HG03196 (cell line): Measurements from ENCODE around the gene KLHDC7A.

ENCODE experiments used
- ATAC-seq: cut with Tn5 transposase; IDR thresholded peaks from one replicate; pipeline ENCODE4 v1.9.1; 2021; ENCODE audit not compliant: unreplicated experiment

Gene KLHDC7A

DNA sequence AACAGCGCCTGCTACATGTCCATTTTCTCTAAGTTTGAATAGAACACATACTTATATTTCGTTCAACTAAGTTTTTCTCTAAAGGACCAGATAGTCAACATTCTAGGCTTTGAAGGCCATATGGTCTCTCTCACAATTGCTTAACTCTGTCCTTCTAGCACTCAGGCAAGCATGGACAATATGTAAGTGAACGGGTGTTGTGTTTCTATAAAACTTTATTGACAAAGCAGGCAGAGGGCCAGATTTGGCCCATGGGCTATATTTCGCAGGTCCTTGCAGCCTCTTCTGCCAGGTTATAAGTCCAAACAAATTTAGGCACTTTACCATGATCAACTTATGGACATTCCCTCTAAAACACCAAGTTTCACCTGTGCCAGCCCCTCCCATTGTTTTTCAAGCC lies 21.1 kb downstream of the KLHDC7A start:
- no peak for ATAC-seq

DNA sequence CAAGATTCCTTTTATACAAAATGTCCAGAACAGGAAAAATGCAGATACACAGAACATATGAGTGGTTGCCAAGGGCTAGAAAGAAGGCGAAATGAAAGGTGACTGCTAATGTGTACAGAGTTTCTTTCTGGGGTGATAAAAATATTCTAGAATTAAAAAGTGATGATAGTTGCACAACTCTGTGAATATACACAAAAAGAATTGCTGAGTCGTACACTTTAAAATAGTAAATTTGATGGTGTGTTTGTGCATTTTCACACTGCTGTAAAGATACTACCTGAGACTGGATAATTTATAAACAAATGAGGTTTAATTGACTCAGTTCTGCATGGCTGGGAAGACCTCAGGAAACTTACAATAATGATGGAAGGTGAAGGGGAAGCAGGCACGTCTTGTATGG lies 23.9 kb downstream of the KLHDC7A start:
- no peak for ATAC-seq

DNA sequence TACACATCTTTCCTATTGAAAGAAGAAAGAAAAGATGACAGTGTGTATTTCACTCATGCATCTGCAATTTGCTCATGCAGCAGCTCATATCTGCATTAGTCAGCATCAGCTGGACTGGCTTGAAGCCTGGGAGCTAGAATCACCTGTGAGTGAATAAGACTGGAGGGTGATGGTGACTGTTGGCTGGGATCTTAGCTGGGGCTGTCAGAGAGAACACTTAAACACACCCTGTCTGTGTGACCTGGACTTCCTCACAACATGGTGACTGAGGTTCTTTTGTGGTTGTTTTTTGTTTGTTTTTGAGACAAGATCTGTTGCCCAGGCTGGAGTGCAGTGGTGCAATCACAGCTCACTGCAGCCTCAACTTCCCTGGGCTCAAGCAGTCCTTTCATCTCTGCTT lies 24.9 kb downstream of the KLHDC7A start:
- no peak for ATAC-seq

DNA sequence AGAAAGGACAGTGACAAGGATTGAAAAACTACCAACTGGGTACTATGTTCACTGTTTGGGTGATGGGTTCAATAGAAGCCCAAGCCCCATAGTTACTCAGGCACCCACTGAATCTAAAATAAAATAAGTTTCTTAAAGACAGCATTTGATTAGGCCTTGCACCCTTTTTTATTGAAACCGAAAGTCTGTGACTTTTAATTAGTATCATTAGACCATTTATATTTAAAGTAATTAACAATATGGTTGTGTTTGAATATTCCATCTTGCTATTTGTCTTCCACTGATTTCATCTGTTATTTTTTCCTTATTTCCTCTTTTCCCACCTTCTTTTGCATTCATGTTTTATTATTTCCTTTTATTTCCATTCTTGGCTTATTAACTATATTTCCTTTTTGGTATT lies 27.4 kb downstream of the KLHDC7A start:
- ATAC-seq = no peak

DNA sequence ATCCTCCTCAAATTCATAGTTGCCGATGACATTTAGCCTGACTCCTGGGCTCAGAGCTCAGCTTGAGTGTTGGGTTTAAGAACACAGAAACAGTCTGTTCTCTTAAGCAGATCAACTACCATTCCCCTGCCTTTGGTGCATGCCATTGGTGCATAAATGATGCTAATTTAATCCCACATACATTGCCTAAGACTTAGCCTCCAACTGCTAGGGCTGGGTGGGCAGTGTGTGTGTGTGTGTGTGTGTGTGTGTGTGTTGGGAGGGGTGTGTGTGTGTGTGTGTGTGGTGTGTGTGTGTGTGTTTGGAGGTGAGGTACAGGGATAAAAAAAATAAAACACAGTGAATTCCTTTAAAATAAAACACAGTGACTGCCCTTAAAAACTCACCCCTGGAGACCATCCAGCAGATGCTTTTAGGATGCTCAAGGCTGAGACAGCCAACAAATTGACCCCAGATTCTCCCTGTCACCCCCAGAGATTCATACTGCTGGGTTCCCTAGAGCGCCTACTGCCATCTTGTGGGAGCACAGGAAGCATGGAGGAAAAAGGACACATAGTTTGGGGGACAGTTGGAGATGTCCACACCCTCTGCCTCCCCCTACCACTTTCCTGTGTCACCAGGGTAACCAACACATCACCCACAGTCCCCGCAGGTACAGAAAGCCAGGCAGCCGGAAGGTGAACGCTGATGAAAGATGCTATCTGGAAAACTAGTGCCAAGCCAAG lies 30.6 kb downstream of the KLHDC7A start:
- no peak for ATAC-seq

DNA sequence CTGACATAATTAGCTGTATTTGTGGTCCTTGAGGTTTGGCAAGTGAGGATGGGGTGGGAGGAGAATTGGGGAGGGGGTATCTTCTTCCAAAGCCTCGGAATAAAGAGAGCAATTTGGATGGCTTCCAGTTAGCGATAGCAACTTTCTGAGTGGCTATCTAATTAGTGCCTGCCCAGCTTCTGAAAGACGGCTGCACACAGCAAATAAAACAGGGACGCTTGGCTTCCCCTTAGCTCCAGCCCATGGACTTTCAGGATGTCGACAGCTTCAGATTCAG lies 31.1 kb downstream of the KLHDC7A start:
- ATAC-seq = no peak

DNA sequence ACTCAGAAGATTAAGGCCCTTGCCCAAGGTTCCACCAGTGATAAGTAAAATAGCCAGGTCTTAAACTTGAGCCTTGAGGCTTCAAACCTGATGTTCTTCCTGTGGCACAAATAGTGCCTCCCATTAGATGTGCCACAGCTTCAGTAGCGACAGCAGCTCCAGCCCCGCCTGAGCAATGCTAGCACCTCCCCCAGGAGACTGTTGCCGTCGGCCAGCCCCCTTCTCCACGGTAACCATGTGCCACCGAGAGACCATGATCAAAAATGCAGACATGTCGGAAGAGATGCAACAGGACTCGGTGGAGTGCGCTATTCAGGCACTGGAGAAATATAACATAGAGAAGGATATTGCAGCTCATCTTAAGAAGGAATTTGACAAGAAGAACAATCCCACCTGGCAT lies 32.2 kb downstream of the KLHDC7A start:
- no peak for ATAC-seq

DNA sequence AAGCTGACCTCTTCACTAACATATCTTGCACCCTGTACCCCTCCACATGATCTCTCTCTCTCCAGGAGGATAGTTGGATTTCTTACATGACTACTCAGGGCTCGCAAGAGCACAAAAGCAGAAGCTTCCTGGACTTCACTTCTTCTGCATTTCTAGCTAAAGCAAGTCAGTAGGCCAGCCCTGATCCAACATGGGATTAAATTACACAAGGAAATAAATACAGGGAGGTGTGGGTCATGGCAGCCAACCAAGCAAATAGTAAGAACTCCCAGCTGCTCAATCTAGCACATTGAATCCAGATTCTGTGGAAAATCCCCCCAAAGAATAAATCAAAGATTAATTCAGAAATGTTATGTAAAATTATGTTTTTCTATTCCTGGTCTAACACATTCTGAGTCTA lies 33.3 kb downstream of the KLHDC7A start:
- no peak for ATAC-seq

DNA sequence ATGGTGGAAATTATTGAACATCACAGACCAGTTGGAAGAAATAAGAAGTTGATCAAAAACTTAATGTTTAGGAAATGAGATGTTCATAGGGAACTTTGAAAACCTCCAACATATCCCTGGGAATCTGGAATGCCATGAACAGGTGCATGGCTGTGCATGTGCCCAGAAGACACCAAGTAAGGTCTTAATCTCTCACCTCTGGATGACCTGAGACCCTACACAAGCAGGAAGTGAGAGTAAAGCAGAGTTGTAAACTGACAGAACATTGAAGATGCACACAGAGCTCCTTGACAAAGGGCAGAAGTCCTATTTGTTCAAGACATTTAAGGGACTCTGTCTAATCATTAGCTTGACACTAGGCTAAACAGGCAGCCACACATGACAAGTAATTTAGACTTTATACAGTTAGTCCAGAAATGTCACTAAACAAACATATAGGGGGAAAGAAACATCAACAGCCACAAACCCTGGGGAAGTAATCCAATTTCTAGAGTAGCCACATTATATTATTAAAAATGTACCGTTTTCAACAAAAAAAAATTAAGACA lies 34.5 kb downstream of the KLHDC7A start:
- no peak for ATAC-seq

DNA sequence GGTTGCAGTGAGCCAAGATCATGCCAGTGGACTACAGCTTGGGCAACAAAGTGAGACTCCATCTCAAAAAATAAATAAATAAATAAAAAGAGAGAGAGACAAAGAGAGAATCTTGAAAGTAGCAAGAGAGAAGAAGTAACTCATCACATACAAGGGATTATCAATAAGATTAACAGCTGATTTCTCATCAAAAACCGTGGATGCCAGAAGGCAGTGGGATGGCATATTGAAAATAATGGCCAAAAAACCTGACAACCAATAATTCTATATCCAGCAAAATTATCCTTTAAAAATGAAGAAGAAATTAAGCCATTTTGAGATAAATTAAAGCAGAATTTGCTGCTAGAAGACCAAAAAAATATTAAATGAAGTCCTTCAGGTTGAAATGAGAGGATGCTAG lies 35.7 kb downstream of the KLHDC7A start:
- ATAC-seq = no peak

DNA sequence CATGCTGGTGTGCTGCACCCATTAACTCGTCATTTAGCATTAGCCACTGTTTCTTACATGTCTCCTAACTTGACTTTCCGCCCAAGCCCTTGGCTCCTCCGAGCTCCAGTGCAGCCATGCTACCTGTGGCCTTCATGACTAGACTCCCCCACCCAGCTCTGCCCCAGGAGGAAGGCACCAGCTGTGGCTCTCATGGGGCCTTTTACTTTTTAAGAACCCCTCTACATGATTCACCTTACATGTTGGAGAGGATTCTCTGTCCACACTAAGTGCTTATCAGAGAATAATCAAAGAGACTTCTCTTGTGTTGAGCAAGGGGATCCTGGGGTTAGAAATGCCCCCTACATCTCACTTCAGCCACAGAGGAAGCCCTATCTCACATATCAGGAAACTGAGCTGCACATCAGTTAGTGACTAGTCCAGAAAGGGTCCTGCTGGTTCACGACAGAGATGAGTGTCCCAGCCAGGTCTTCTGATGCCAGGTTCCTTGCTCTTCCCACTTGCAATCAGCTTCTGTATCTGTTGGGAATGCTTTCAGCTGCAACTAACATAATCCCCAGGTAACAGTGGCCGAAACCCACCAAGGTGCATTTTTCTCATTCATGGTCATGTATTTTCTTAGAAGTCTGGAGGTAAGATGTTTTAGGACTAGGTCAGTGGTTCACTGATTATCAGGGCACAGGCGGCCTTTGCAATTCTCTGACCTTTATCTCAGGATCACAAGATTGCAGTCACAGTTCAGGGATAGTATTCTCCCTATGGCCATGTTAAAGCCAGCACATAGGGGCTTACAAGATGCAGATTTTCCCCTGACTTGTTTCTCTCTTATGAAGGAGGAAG lies 45.9 kb downstream of the KLHDC7A start:
- no peak for ATAC-seq

DNA sequence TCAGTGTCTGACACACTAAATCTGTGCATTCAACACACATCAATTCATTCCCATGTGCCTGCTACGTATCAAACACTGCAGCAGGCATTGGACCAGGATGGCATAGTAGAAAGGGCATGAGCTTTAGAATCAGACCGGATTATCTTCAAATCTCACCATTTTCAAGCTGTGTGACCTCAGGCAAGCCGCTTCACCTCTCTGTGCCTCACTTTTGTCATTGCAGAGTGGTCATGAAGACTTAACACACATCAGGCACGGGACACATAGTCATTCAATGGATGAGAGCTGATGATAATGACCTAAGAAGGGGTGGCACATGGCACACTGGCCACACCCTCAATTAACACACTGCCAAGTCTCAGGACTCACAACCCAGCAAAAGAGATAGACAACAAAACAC lies 46.8 kb downstream of the KLHDC7A start:
- ATAC-seq = no peak

DNA sequence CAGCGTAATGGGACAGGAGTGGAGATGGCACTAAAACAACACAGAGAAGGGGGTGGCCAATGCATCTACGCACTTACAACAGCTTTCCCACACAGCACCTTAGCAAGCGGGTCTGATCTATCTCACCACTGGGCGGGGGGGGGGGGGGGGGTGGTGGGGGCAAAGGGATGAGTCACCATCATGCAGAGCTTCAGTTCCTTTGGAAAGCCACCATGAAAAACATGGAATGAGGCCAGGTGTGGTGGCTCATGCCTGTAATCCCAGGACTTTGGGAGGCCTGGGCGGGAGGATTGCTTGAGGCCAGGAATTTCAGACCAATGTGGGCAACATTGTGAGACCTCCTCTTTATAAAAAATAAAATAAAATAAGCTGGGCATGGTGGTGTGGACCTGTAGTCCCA lies 47.2 kb downstream of the KLHDC7A start:
- ATAC-seq = no peak

DNA sequence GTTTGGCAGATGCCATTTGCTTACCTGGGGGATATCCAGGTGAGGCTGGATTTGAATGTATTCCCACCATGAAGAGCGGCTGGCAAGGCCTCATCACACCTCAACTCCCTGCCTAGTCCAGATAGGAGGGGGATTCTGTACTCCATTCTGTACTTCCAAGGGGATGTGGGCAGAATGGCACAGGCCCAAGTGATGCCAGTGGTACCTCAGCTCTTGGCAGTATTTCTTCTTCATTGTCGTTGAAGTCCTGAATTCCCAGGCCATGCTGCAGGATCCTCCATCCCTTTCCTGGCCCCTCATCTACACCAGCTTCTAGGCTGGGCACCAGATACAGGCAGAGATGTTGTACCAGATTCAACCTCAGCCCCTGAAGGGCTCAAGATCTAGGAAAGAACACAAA lies 47.9 kb downstream of the KLHDC7A start:
- ATAC-seq = no peak

DNA sequence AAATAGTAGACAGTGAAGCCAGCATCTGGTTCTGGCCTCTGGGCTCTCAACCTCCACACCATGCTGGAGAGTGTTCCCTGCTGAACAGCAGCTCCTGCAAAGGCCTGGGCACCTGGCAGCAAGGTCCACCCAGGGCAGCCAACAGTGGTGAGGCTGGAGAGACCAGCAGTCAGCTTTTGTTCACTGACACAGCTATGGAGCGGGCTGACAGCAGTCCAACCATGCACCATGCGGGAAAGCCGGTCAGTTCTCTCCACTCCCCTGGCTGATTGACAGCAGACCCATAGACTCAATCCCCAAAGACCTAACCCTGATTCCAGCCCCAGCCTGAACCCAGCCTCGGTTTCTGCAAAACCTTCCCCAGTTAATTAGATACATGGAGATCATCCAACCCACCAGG lies 49.0 kb downstream of the KLHDC7A start:
- ATAC-seq = no peak

DNA sequence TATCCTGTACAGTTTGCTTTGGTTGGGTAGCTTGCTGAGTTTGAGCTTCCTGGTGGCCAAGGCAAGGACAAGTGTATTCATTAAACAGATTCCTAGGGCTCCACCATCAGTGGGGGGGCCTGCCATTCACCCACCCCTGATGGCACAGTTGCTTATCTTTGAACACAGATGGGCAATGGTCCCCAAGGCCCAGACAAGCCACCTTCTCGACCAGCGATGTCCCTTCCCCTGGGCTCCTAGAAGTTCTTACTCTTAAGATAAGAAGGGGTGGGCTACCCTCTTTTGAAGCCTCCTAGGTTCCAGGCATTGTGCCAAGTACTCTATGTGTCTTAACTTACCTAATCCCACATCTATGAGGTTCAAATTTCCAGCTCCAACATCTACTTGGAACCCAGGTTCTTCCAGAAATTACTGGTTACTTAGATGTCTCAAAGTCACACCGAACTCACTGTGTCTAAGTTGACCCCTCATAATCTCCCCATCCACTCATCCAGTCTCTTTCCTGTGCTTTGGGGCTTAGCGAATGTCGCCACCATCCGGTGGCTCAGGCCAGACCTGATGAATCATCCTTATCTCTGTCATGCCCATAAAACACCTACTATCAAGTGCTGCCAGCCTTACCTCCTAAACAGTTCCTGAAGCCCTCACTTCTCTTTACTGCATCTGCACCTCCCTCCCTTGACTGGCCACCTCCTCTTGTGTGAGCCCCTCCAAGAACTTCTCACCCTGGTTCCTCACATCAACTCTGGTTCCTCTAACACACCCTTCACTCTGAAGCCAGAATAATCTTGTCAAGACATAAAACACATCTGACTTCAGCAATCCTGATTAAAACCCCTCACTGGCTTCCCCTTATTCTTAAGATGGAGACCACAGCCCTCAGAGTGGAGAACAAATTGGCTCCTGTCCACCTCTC lies 50.1 kb downstream of the KLHDC7A start:
- no peak for ATAC-seq

DNA sequence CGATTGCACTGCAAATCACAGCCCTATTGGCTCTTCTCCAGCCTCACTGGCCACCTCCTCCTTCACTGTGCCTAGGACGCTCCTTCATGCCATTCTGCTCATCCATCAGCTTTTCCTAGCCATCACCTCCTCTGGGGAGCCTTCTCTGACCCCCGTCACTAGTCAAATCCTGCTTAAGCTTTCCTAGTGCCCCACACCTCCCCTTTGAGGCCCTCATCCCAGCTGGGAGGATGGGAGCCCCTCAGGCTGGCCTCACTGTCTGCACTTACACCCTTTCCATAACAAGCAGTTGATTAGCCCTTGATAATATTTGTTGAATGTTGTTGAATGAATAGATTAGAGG lies 50.7 kb downstream of the KLHDC7A start:
- no peak for ATAC-seq

DNA sequence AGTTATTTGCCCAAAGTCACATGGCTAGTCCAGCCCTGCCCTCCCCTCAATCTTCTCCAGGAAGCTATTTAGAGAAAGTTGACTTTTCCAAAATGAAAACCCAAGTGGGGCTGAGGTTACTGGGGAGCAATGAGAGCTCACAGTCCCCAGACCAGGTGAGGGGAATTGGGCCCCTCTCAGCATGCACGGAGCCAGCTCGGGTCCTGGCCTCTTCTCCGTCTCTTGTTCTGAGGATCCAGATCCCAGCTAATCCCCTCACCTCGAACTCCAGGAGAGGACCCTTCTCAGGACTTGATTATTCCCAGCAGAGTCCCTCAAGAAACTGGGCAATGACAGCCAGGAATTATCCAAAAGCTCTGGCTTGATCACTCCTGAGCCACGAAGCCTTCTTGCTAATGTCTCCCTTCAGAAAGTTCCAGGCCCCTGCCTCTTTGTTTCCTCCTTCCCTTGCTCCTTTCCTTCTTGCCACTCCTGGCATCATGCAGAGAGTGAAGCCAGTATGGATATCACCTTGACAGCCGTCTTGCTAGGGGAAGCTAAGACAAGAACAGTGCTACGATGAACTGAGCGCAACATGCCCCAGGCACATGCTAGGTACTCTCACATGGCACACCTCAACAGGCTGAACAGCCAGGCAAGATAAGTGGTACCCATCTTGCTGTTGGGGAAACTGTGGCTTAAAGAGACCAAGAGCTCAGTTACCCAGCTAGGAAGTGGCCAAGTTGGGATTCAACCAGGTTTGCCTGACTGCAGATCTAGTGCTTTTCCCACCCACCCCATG lies 51.9 kb downstream of the KLHDC7A start:
- ATAC-seq = no peak

DNA sequence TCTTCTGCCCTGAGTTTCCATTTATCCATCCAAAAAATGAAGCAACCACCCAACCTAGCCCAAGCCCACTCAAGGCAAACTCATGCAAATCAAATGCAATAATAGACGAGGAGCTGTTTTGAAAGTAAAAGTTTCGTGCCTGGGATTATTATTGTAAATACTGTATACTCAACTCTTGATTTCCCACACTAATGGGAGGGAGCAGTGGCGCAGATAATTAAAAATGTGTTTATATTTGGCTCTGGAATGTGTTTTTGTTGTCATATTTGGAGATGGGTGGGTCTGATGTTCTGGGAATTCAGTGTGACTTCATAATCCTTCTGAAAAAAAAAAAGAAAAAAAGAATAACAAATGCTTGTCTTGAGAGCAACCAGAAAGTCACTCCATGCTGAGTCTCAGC lies 52.5 kb downstream of the KLHDC7A start:
- no peak for ATAC-seq

DNA sequence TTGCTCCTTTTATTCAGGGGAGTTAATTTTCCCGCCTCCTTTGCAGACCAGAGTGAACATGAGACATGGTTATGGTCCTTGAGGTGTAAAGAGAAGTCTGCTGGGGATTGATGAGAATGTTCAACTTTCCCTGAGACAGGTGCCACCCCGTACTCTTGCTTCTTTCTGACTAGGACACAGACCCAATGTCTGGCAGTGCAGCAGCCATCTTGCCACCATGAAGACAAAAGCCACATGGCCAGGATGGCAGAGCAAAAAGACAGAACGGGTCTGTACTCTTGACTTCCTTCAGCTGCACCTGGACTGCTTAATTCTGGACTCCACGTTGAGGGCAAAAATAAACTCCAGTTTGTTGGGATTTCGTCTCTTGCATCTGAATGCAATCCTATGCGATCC lies 54.1 kb downstream of the KLHDC7A start:
- no peak for ATAC-seq
